Neural cell (in vitro differentiated cells): ENCODE results near the gene RFX7. TPM values are rescaled to one million over a fixed set of nuclear protein-coding genes. Genes with fewer than 3 reads are reported as not detected.

ENCODE experiments used
- H2AFZ ChIP-seq: fragments of 200-600, 300-800 bp; sonication (generic), shearing (Covaris generic); 2 replicates; pipeline ENCODE4 v1.6.0; 2014; ENCODE audit warnings: low read depth, mild to moderate bottlenecking, antibody characterized with exemption, low read length, moderate library complexity
- H3F3A ChIP-seq: fragments of 200-600 bp; shearing (Covaris generic); 2 replicates; pipeline ENCODE4 v1.6.1; 2016; ENCODE audit warnings: mild to moderate bottlenecking, moderate library complexity, mixed read lengths, antibody characterized with exemption, low read length; ENCODE audit not compliant: insufficient read depth, poor library complexity, severe bottlenecking
- H3K27ac ChIP-seq: fragments of 200-600, 300-800 bp; sonication (generic), shearing (Covaris generic); 2 replicates; pipeline ENCODE4 v1.5.1; 2014; ENCODE audit warnings: mild to moderate bottlenecking, low read length, moderate library complexity
- H3K27me3 ChIP-seq: fragments of 300-800, 200-600 bp; sonication (generic), shearing (Covaris generic); 2 replicates; pipeline ENCODE4 v1.6.0; 2014; ENCODE audit warnings: mild to moderate bottlenecking, low read depth, low read length, moderate library complexity; ENCODE audit not compliant: insufficient read depth
- H3K36me3 ChIP-seq: fragments of 300-800, 200-600 bp; sonication (generic), shearing (Covaris generic); 2 replicates; pipeline ENCODE4 v1.5.1; 2014; ENCODE audit warnings: mild to moderate bottlenecking, antibody characterized with exemption, low read length, moderate library complexity; ENCODE audit not compliant: insufficient read depth
- H3K4me2 ChIP-seq: fragments of 300-800, 200-600 bp; sonication (generic), shearing (Covaris generic); 2 replicates; pipeline ENCODE4 v1.6.0; 2014; ENCODE audit warnings: mild to moderate bottlenecking, low read length
- H3K4me3 ChIP-seq: fragments of 300-800, 200-600 bp; sonication (generic), shearing (Covaris generic); 2 replicates; pipeline ENCODE4 v1.5.1; 2014; ENCODE audit warnings: mild to moderate bottlenecking, low read length, moderate library complexity
- H3K79me2 ChIP-seq: fragments of 200-600 bp; shearing (Covaris generic); replicated peaks from 2 replicates; pipeline ENCODE4 v1.6.0; 2014; ENCODE audit warnings: mild to moderate bottlenecking, low read length, moderate library complexity; ENCODE audit not compliant: insufficient read depth
- H3K9ac ChIP-seq: fragments of 300-800, 200-600 bp; sonication (generic), shearing (Covaris generic); 2 replicates; pipeline ENCODE4 v1.6.1; 2016; ENCODE audit warnings: mild to moderate bottlenecking, low read length, mixed read lengths
- H3K9me2 ChIP-seq: fragments of 200-600 bp; shearing (Covaris generic); 2 replicates; pipeline ENCODE4 v1.6.1; 2016; ENCODE audit warnings: mild to moderate bottlenecking, low read length, mixed read lengths; ENCODE audit not compliant: insufficient read depth
- H3K9me3 ChIP-seq: fragments of 200-600, 300-800 bp; sonication (generic), shearing (Covaris generic); 2 replicates; pipeline ENCODE4 v1.6.1; 2016; ENCODE audit warnings: mild to moderate bottlenecking, mixed run types, low read length, moderate library complexity, mixed read lengths
- H4K20me1 ChIP-seq: fragments of 200-600 bp; shearing (Covaris generic); 2 replicates; pipeline ENCODE4 v1.6.1; 2016; ENCODE audit warnings: mild to moderate bottlenecking, mixed run types; ENCODE audit not compliant: insufficient read depth
- EP300 ChIP-seq: fragments of 450-650 bp; conservative IDR thresholded peaks from 2 replicates; pipeline ENCODE4 v1.6.1; 2014; ENCODE audit warnings: antibody characterized with exemption, mild to moderate bottlenecking, moderate library complexity; ENCODE audit not compliant: poor library complexity, severe bottlenecking
- EZH2 ChIP-seq: fragments of 200-600, 300-800 bp; shearing (Covaris generic), sonication (generic); IDR thresholded peaks from 2 replicates; pipeline ENCODE4 v1.6.1; 2014; ENCODE audit warnings: antibody characterized with exemption, low read length, borderline replicate concordance, mild to moderate bottlenecking; ENCODE audit not compliant: insufficient read depth, poor library complexity, severe bottlenecking
- MXI1 ChIP-seq: fragments of 450-650 bp; conservative IDR thresholded peaks from 2 replicates; pipeline ENCODE4 v1.6.1; 2014; ENCODE audit warnings: antibody characterized with exemption, mild to moderate bottlenecking; ENCODE audit not compliant: poor library complexity, severe bottlenecking
- POLR2AphosphoS5 ChIP-seq: IDR thresholded peaks from 2 replicates; pipeline ENCODE4 v1.6.1; 2012
- RAD21 ChIP-seq: fragments of 450-650 bp; conservative IDR thresholded peaks from 2 replicates; pipeline ENCODE4 v1.6.1; 2014; ENCODE audit warnings: antibody characterized with exemption, mild to moderate bottlenecking, moderate library complexity
- SMC3 ChIP-seq: fragments of 450-650 bp; conservative IDR thresholded peaks from 2 replicates; pipeline ENCODE4 v1.6.1; 2014; ENCODE audit warnings: antibody characterized with exemption, mild to moderate bottlenecking, moderate library complexity; ENCODE audit not compliant: poor library complexity
- TAF1 ChIP-seq: IDR thresholded peaks from 2 replicates; pipeline ENCODE4 v1.6.1; 2012; ENCODE audit warnings: low read depth
- polyA plus RNA-seq: library from polyadenylated mRNA; depleted of rRNA; stranded (reverse); fragments of >200 nt; gene quantifications from 2 replicates; pipeline ENCODE4 v1.2.3, GENCODE V29; 2014
- TF ChIP-seq, protein P1 (sequence below): IDR thresholded peaks from 2 replicates; pipeline ENCODE4 v1.6.1; 2012; ENCODE audit warnings: borderline replicate concordance
- TF ChIP-seq, protein P2 (sequence below): fragments of 450-650 bp; IDR thresholded peaks from 2 replicates; pipeline ENCODE4 v1.5.1; 2014; ENCODE audit warnings: antibody characterized with exemption, mild to moderate bottlenecking, moderate library complexity; ENCODE audit not compliant: poor library complexity, severe bottlenecking

The RFX7 gene
- polyA plus RNA-seq, 1 donor from 2014 or later: 12.9 TPM

DNA sequence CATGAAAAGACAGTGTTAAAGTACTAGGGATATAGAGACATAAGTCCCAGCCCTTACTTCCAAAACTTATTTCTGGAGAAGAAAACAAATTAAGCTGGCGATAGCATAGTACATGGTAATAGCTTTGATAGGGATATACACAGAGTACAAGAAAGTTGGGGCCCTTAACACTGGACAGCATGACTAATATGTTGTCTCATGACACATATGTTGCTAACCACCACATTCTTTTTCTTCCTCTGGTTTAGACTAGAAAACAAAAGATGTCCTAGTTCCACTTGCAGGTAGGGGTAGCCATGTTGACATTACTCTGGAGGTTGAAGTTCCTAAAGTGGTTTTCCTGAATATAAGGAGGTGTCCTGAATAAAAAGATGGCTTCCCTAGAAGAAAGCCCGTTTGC is 75.3 kb downstream of the RFX7 start:
- Histone ChIP-seq H2AFZ (no peak overlapping the region), H3K27me3 (no peaks in the 10 kb centered on the region), H3K9ac (no peak overlapping the region), H3K79me2 (peaks cover 36% of the 10 kb centered on the region), H3K4me3 (no peak overlapping the region), H3K9me3 (no peaks in the 10 kb centered on the region), H3K27ac (no peak overlapping the region), H3K36me3 (peaks cover 15% of the 10 kb centered on the region), H3K4me2 (no peak overlapping the region), H3K9me2 (no peaks in the 10 kb centered on the region), H3F3A (no peaks in the 10 kb centered on the region), H4K20me1 (no peaks in the 10 kb centered on the region)
- TF ChIP-seq EP300 (no peak), RAD21 (no peak), TAF1 (no peak), SMC3 (no peak), MXI1 (no peak), EZH2 (no peak), POLR2AphosphoS5 (no peak)
- TF ChIP-seq, protein P1, sequence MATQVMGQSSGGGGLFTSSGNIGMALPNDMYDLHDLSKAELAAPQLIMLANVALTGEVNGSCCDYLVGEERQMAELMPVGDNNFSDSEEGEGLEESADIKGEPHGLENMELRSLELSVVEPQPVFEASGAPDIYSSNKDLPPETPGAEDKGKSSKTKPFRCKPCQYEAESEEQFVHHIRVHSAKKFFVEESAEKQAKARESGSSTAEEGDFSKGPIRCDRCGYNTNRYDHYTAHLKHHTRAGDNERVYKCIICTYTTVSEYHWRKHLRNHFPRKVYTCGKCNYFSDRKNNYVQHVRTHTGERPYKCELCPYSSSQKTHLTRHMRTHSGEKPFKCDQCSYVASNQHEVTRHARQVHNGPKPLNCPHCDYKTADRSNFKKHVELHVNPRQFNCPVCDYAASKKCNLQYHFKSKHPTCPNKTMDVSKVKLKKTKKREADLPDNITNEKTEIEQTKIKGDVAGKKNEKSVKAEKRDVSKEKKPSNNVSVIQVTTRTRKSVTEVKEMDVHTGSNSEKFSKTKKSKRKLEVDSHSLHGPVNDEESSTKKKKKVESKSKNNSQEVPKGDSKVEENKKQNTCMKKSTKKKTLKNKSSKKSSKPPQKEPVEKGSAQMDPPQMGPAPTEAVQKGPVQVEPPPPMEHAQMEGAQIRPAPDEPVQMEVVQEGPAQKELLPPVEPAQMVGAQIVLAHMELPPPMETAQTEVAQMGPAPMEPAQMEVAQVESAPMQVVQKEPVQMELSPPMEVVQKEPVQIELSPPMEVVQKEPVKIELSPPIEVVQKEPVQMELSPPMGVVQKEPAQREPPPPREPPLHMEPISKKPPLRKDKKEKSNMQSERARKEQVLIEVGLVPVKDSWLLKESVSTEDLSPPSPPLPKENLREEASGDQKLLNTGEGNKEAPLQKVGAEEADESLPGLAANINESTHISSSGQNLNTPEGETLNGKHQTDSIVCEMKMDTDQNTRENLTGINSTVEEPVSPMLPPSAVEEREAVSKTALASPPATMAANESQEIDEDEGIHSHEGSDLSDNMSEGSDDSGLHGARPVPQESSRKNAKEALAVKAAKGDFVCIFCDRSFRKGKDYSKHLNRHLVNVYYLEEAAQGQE: no peak
- TF ChIP-seq, protein P2, sequence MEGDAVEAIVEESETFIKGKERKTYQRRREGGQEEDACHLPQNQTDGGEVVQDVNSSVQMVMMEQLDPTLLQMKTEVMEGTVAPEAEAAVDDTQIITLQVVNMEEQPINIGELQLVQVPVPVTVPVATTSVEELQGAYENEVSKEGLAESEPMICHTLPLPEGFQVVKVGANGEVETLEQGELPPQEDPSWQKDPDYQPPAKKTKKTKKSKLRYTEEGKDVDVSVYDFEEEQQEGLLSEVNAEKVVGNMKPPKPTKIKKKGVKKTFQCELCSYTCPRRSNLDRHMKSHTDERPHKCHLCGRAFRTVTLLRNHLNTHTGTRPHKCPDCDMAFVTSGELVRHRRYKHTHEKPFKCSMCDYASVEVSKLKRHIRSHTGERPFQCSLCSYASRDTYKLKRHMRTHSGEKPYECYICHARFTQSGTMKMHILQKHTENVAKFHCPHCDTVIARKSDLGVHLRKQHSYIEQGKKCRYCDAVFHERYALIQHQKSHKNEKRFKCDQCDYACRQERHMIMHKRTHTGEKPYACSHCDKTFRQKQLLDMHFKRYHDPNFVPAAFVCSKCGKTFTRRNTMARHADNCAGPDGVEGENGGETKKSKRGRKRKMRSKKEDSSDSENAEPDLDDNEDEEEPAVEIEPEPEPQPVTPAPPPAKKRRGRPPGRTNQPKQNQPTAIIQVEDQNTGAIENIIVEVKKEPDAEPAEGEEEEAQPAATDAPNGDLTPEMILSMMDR: no peak

DNA sequence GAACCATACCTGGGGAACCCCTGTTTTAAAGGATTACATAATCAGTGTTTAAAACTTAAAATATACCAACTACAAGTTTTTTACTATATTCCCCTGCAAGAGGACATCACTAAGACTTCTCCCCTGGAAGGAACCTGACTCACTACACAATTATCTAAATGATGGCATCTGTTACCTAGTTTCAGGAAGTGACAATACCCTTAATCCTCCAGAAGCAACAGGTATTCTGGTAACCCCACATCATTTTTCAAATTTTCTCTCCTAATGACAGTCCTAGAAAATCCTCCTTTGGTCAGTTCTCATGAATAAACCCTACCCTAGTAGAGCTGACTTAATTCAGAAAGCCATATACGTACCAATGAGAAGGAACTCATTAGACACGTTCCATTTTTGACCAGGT is 78.4 kb downstream of the RFX7 start:
- H3K27ac ChIP-seq: no peak overlapping the region
- no peaks in the 10 kb centered on the region for H3K27me3 ChIP-seq
- H3K4me2 ChIP-seq: no peak overlapping the region
- no peak overlapping the region for H3K9ac ChIP-seq
- TF ChIP-seq MXI1: no peak
- no peak for TF ChIP-seq SMC3
- TF ChIP-seq TAF1: no peak
- H3K9me3 ChIP-seq: no peaks in the 10 kb centered on the region
- H2AFZ ChIP-seq: no peak overlapping the region
- H3K36me3 ChIP-seq: peaks cover 3% of the 10 kb centered on the region
- H3K4me3 ChIP-seq: no peak overlapping the region
- H3K79me2 ChIP-seq: peaks cover 43% of the 10 kb centered on the region
- no peaks in the 10 kb centered on the region for H3K9me2 ChIP-seq
- H3F3A ChIP-seq: no peaks in the 10 kb centered on the region
- H4K20me1 ChIP-seq: no peaks in the 10 kb centered on the region

DNA sequence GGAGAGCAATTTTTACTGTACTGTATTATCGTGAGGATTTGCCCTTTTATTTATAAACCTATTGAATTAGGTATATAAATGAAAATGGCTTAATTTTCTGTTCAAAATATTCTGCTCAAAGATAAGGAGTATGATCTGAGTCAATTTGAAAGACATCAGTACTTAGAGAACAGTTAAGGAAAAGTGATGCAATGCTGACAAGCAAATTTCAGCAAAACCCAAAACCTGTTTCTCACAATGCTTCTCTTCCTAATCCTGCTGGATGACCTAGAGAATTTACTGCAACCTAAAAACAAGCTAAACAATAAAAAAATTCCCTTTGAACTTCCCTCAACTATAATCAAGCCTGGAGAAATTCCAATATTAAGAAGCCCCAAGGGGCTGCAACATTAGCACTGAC is 82.7 kb downstream of the RFX7 start:
- TF ChIP-seq RAD21 (no peak), EP300 (no peak), POLR2AphosphoS5 (no peak), MXI1 (no peak), EZH2 (no peak), SMC3 (no peak), TAF1 (no peak)
- TF ChIP-seq, protein P1: no peak
- TF ChIP-seq, protein P2: no peak
- Histone ChIP-seq H3K27ac (no peak overlapping the region), H3K36me3 (no peaks in the 10 kb centered on the region), H3K27me3 (no peaks in the 10 kb centered on the region), H3K9ac (no peak overlapping the region), H4K20me1 (no peaks in the 10 kb centered on the region), H3K4me2 (no peak overlapping the region), H3K9me3 (no peaks in the 10 kb centered on the region), H3K4me3 (no peak overlapping the region), H3K9me2 (no peaks in the 10 kb centered on the region), H3K79me2 (peaks cover 40% of the 10 kb centered on the region), H2AFZ (no peak overlapping the region), H3F3A (no peaks in the 10 kb centered on the region)
